ENCODE data around the gene EXTL2. TPM values are rescaled to one million over a fixed set of nuclear protein-coding genes. Genes with fewer than 3 reads are reported as not detected.
"Not testable (repeated sequence)": the region's sequence is repeated elsewhere in the genome, so short reads cannot be mapped to it uniquely, and the experiment has no call there.

The EXTL2 gene
- total RNA-seq, 4 donors from 2014 or later: 11.1 to 17.5 (median 13.5) TPM

DNA sequence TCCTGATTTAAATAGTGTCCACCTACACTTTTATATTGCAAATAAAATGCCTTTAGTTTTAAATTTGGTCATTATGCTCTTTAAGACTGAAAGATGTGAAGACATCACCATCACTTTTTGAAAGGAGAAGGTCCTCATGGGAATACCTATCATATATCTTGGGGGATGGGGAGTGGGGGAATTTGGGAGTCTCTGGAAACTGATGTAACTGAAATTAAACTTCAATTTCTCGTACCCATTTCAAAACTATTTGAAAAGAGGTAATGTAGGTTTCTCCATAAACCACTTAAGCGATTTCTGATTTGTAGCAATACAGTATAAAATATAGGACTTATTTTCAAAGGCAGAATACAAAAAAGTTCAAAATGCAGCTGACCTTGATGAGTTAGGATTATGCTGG, 924 bp downstream of the EXTL2 start:
- 30 to 45% methylated on average over 2 of the region's 2 CpGs for whole genome bisulfite sequencing, 2 donors
- no peaks in the 10 kb centered on the region for H3K27me3 ChIP-seq
- no peak for TF ChIP-seq POLR2A (IDR thresholded peaks at IDR 0.05)
- no peak for TF ChIP-seq EP300 (IDR thresholded peaks at IDR 0.05)
- no peak for TF ChIP-seq CTCF (IDR thresholded peaks at IDR 0.05)
- H3K27ac ChIP-seq: no peak overlapping the region
- peak overlapping the region in 1 of 4 donors; percentile 63 for H3K4me3 ChIP-seq
- no peak for DNase-seq (ENCODE audit: low spot score in 2 of 2)
- no peaks in the 10 kb centered on the region for H3K9me3 ChIP-seq
- peaks cover 0 to 13% (median 0%) of the 10 kb centered on the region in 3 donors for H3K36me3 ChIP-seq
- peaks cover 0 to 39% (median 17%) of the 10 kb centered on the region in 4 donors for H3K4me1 ChIP-seq

DNA sequence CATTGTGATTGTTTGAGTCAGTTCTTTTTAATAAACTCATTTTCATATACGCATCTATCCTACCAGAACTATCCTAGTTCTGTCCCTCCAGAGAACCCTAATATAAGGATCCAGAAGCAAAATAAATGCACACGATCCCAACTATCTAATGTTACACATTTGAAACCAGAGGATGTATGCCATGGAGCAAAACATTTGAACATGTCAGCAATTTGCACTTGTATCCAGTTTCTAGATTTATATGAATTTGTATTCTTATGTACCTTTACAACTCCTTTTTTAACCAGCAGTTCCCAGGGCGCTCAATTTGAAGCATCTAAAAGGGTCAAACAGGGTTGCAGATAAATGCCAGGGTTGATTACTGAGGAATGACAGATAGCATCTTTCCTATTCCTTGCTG, 2.1 kb downstream of the EXTL2 start:
- TF ChIP-seq CTCF (IDR thresholded peaks at IDR 0.05): no peak
- no peak for TF ChIP-seq EP300 (IDR thresholded peaks at IDR 0.05)
- TF ChIP-seq POLR2A (IDR thresholded peaks at IDR 0.05): no peak
- H3K36me3 ChIP-seq: peaks cover 0 to 18% (median 0%) of the 10 kb centered on the region in 3 donors
- DNase-seq (ENCODE audit: low spot score in 2 of 2): no peak
- no peaks in the 10 kb centered on the region for H3K27me3 ChIP-seq
- no peak overlapping the region for H3K4me3 ChIP-seq
- WGBS, 2 donors: 90 to 95% methylated on average over 3 of the region's 3 CpGs
- no peak overlapping the region for H3K27ac ChIP-seq
- H3K9me3 ChIP-seq: no peaks in the 10 kb centered on the region
- H3K4me1 ChIP-seq: peaks cover 0 to 28% (median 11%) of the 10 kb centered on the region in 4 donors

DNA sequence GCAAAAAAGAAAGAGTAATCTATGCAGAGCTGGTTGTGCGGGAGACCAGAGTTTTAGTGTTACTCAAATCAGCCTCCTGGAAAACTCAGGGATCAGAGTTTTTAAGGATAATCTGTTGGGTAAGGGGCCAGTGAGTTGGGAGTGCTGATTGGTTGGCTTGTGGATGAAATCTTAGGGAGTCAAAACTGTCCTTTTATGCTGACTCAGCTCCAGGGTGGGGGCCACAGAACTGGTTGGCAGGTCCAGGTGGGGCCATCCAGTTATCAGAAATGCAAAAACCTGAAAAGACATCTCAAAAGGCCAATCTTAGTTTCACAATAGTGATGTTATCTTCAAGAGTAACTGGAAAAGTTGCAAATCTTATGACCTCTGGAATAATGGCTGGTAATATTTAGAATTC, 3.3 kb downstream of the EXTL2 start:
- TF ChIP-seq CTCF (IDR thresholded peaks at IDR 0.05): no peak
- TF ChIP-seq POLR2A (IDR thresholded peaks at IDR 0.05): no peak
- TF ChIP-seq EP300 (IDR thresholded peaks at IDR 0.05): no peak
- no peaks in the 10 kb centered on the region for H3K27me3 ChIP-seq
- H3K4me3 ChIP-seq: no peak overlapping the region
- no peak for DNase-seq (ENCODE audit: low spot score in 2 of 2)
- H3K4me1 ChIP-seq: peaks cover 0 to 17% (median 3%) of the 10 kb centered on the region in 4 donors
- 95 to 100% methylated on average over 1 of the region's 1 CpG for WGBS, 2 donors
- H3K9me3 ChIP-seq: no peaks in the 10 kb centered on the region
- peaks cover 0 to 27% (median 0%) of the 10 kb centered on the region in 3 donors for H3K36me3 ChIP-seq
- no peak overlapping the region for H3K27ac ChIP-seq

GRCh38 chr1:100889869-100890482, 4.7 kb downstream of the EXTL2 start:
- not testable (repeated sequence) for H3K4me3 ChIP-seq; H3K27ac ChIP-seq; DNase-seq (ENCODE audit: low spot score in 2 of 2); H3K27me3 ChIP-seq; H3K9me3 ChIP-seq
- Histone ChIP-seq H3K36me3 (peaks cover 0 to 27% (median 0%) of the 10 kb centered on the region in 3 donors), H3K4me1 (peaks cover 0 to 17% (median 3%) of the 10 kb centered on the region in 4 donors)
- 100% methylated on average over 2 of the region's 2 CpGs for WGBS, 2 donors

DNA sequence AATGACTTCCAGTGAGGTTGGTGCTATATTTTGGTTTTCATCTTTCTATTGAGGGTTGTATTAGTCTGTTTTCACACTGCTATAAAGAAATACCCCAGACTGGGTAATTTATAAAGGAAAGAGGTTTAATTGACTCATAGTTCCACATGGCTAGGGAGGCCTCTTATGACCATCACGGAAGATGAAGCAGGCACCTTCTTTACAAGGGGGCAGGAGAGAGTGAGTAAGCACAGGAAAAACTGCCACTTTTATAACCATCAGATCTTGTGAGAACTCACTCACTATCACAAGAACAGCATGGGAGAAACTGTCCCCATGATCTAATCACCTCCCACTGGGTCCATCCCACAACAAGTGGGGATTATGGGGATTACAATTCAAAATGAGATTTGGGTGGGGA, 5.6 kb downstream of the EXTL2 start:
- WGBS, 2 donors: 95 to 100% methylated on average over 1 of the region's 1 CpG
- Histone ChIP-seq H3K36me3 (peaks cover 0 to 27% (median 0%) of the 10 kb centered on the region in 3 donors), H3K4me1 (peaks cover 0 to 12% (median under 1%) of the 10 kb centered on the region in 4 donors)
- H3K9me3 ChIP-seq; H3K27me3 ChIP-seq; DNase-seq (ENCODE audit: low spot score in 2 of 2); H3K27ac ChIP-seq; H3K4me3 ChIP-seq: not testable (repeated sequence)

- TF ChIP-seq EP300 (IDR thresholded peaks at IDR 0.05) (no peak), CTCF (IDR thresholded peaks at IDR 0.05) (no peak), POLR2A (IDR thresholded peaks at IDR 0.05) (no peak)
- Histone ChIP-seq H3K27ac (no peak overlapping the region), H3K4me1 (peaks cover 0 to 2% (median 0%) of the 10 kb centered on the region in 4 donors), H3K9me3 (no peaks in the 10 kb centered on the region), H3K27me3 (no peaks in the 10 kb centered on the region), H3K4me3 (no peak overlapping the region), H3K36me3 (peaks cover 0 to 14% (median 0%) of the 10 kb centered on the region in 3 donors)
- WGBS, 2 donors: 49 to 52% methylated on average over 4 of the region's 4 CpGs
- DNase-seq (ENCODE audit: low spot score in 2 of 2): no peak
Observed at GRCh38 chr1:100883963-100884362, 10.7 kb downstream of the EXTL2 start.
